ENCODE data around the gene ATG4D.
"Not testable (repeated sequence)": the region's sequence is repeated elsewhere in the genome, so short reads cannot be mapped to it uniquely, and the experiment has no call there.

ATG4D gene

DNA sequence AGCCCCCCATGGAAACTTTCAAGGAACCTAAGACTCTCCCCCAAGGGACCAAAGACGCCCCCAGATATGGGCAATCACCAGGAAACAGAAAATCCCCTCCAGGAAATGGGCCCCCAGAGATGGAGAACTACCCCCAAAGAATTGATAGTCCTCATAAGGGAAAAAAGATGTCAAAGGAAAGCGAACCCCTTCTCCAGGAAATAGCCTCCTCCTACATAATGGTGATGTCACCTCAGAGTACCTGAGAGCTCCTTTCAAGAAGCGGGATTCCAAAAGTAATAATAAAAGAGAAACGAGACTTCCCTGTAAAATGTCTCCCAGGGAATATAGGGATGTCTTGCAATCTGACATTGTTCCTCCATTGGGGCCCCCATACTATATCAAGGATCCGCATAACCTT lies 24.0 kb downstream of the ATG4D start:
- H3K4me3 ChIP-seq (ENCODE audit: low read length), result peak overlapping the region; percentile 76
- no peak for DNase-seq (ENCODE audit: low read depth)
- TF ChIP-seq, protein P1, sequence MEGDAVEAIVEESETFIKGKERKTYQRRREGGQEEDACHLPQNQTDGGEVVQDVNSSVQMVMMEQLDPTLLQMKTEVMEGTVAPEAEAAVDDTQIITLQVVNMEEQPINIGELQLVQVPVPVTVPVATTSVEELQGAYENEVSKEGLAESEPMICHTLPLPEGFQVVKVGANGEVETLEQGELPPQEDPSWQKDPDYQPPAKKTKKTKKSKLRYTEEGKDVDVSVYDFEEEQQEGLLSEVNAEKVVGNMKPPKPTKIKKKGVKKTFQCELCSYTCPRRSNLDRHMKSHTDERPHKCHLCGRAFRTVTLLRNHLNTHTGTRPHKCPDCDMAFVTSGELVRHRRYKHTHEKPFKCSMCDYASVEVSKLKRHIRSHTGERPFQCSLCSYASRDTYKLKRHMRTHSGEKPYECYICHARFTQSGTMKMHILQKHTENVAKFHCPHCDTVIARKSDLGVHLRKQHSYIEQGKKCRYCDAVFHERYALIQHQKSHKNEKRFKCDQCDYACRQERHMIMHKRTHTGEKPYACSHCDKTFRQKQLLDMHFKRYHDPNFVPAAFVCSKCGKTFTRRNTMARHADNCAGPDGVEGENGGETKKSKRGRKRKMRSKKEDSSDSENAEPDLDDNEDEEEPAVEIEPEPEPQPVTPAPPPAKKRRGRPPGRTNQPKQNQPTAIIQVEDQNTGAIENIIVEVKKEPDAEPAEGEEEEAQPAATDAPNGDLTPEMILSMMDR (conservative IDR thresholded peaks at IDR 0.05; ENCODE audit: low read length), result no peak

DNA sequence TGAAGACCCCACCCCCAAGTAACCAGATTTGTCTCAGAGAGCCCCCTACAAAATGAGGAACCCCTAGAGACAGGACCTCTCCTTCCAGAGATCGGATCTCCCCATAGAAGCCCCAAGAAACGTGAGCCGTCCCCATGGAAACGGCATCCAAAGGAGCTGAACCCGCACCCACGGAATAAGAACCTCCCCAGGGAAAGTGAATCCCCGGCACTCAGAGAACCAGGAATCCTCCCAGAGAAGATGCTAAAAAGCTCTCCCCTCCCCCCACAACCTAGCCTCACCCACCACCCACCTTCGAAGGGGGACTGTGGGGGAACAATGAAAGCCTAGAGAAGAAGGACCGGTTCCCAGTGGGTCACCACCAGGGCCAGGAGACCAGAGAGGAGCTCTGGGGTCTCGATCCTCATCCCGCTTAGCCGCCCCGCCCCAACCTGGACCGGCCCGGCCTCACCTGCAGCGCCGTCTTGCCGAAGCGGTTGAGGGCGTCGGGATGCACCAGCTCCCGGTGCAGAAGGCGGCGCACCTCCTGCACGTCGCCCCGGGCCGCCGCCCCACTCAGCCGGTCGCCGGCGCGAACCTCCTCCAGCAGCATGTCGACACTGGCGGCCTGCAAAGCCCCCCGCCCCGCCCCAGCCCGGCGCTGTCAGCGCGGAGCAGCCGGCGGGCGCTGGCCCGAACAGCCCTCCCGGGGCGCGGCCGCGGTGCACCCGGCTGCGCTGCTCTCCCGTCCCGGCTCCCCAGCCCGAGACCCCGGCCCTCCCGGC lies 24.5 kb downstream of the ATG4D start:
- no peak for DNase-seq (ENCODE audit: low read depth)
- H3K4me3 ChIP-seq (ENCODE audit: low read length), result peak overlapping the region; percentile 76
- TF ChIP-seq, protein P1 (conservative IDR thresholded peaks at IDR 0.05; ENCODE audit: low read length), result no peak

DNA sequence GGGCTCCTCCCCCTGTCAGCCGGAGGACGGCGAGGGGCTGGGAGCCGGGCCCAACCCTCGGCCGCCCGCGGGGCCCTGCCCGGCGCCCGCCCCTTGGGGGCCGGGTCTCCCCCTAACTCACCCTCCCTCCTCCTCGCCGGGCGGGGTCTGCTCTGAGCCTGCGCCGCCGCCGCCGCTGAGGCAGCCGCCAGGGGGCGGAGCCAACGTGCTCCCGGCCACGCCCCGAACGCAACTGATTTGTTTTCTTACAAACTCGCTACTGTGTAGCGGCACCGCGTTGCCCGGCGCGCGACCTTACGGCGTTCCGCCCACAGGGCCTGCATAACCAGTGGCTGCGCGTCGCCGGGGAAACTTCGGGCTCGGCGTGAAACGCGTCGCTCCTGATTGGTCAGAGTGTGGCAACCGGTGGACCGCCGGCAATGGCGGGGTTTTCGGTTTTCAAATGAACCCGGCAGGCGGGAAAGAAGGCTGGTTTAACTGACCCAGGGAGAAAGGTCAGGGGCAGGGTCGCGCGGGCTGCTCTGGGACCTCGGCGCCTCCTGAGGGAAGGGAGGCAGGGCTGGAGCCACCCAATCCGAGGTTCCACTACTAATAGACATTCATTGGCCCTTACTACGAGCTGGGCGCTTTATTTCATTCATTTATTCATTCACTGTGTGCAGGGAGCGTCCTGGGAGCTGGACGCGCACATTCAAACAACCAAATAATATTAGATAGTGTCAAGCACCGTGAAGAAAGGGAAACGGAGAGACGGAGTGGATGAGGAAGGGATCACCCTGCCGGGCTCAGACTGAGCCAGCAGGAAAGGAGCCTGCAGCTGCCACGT lies 25.3 kb downstream of the ATG4D start, which contains the start of gene CDKN2D:
CDKN2D (minus strand) TSS at position 154 of the 826 bp plus-strand sequence. CDS start 326 bp downstream, outside the sequence.
- TF ChIP-seq, protein P1 (conservative IDR thresholded peaks at IDR 0.05; ENCODE audit: low read length), result no peak
- peak; percentile 99 for DNase-seq (ENCODE audit: low read depth)
- H3K4me3 ChIP-seq (ENCODE audit: low read length), result peak within 1 kb of the TSS; percentile 76

DNA sequence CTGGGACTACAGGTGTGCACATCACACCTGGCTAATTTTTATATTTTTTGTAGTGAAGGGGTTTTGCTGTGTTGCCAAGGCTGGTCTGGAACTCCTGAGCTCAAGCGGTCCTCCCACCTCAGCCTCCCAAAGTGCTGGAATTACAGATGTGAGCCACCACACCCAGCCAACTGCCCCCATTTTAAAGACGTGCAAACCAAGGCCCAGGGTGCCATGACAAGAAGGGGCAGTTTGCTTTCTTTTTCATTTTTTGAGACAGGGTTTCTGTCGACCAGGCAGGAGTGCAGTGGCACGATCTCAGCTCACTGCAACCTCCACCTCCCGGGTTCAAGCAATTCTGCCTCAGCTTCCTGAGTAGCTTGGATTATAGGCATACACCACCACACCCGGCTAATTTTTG lies 30.1 kb downstream of the ATG4D start:
- not testable (repeated sequence) for H3K4me3 ChIP-seq (ENCODE audit: low read length); DNase-seq (ENCODE audit: low read depth)

DNA sequence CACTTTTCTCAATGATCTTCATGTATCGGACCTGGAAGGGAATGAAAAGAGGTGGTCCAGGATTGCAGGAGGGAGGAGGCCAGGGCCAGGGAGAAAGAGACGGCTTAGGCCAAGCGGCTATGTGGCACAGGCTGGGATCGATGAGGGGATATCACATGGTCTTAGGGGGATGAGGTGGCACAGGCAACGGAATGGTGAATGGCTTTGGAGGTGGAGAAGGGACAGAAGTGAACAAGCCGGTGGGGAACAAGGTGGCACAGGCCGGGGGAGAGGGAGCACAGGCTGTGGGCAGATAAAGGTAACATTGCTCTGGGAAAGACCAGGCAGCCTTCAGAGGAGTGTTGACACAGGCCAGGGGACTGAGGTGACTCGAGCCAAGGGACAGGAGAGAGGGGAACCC lies 30.8 kb downstream of the ATG4D start:
- DNase-seq (ENCODE audit: low read depth), result no peak
- H3K4me3 ChIP-seq (ENCODE audit: low read length), result no peak overlapping the region
- TF ChIP-seq, protein P1 (conservative IDR thresholded peaks at IDR 0.05; ENCODE audit: low read length), result no peak

DNA sequence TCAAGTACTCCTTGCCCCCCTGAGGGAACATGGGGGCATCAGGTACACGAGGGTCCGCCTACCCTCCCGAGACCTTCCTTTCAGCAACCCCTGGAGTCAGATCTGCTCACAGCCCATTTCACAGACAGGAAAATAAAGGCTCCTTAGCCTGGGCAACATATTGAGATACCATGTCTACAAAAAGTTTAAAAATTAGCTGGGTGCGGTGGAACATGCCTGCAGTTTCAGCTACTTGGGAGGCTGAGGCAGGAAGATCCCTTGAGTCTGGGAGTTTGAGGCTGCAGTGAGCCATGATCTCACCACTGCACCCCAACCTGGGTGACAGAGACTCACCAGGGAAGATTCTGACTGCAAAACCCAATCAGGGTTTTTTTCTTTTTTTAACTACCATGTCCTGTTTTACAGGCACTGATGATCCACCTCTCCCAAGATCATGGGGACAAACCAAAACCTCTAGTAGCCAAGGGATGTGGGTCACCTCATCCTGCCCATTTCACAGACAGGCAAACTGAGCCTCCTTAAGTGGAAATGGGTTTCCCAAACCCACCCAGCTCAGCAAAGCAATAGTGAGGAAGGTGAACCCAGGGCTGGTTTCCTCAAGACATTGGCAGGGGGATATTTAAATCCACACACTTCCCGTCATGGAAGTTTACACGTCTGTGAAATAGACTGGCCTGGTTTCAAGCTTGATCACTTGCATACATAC lies 31.5 kb downstream of the ATG4D start:
- TF ChIP-seq, protein P1 (conservative IDR thresholded peaks at IDR 0.05; ENCODE audit: low read length), result no peak
- H3K4me3 ChIP-seq (ENCODE audit: low read length), result no peak overlapping the region
- no peak for DNase-seq (ENCODE audit: low read depth)

DNA sequence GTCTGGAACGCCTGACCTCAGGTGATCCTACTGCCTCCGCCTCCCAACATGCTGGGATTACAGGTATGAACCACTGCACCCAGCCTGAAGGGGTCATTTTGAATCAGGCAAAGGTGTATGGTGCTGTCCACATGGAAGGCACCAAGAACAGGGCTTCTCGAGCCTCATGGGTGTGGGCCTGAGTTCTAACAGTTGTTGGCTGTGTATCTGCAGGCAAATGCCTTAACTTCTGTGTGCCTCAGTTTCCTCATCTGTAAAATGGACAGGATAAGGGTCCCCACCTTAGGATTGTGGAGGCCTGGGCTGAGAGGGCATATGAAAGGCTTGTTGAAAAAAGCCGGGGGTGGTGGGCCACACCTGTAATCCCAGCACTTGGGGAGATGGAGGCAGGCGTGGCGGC lies 34.2 kb downstream of the ATG4D start:
- H3K4me3 ChIP-seq (ENCODE audit: low read length), result no peak overlapping the region
- DNase-seq (ENCODE audit: low read depth), result no peak
- TF ChIP-seq, protein P1 (conservative IDR thresholded peaks at IDR 0.05; ENCODE audit: low read length), result no peak
